IPS-11a (cell line): Measurements from ENCODE around the gene CA10.

Experiments used
- H3K4me3 ChIP-seq: one replicate; pipeline ENCODE4 v1.5.1; 2013; ENCODE audit warnings: low read depth, low read length, control low read depth

Gene CA10

DNA sequence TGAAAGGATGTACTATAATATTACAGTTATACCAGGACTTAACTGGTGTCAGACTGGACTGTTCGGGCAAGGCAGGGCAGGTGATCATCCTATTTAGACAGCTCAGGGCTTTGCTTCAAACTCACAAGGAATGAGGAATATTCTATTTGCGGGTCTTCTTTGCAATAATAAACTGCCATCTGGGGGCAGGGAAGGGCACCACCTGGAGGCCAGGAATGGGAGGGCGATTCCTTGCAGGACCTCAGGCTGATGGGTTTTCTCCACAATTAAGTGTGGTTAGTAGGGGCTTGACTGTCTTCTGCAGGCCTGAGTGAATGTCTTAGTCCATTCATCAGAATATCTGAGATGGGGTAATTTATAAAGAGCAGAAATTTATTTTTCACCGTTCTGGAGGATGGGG is 424.1 kb downstream of the CA10 start:
- no peak overlapping the region for H3K4me3 ChIP-seq

DNA sequence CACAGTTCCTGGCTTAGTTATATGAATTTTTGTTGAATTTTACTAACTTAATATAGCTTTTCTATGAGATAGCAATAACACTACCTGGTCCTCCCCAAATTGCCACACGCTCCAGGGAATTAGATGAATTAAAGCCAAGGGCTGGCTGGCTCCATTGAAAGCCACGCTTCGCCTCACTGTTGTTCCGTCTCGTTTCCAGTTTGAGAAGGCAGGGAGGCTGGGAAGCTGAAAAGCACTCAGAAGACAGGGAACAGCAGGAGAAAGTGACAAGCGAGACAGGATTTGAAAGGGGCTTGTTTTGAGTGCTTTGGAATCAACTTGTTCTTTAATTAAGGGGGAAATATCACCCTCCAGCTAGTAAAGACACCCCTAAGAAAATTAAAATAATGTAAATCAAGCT is 425.3 kb downstream of the CA10 start:
- H3K4me3 ChIP-seq, result no peak overlapping the region

DNA sequence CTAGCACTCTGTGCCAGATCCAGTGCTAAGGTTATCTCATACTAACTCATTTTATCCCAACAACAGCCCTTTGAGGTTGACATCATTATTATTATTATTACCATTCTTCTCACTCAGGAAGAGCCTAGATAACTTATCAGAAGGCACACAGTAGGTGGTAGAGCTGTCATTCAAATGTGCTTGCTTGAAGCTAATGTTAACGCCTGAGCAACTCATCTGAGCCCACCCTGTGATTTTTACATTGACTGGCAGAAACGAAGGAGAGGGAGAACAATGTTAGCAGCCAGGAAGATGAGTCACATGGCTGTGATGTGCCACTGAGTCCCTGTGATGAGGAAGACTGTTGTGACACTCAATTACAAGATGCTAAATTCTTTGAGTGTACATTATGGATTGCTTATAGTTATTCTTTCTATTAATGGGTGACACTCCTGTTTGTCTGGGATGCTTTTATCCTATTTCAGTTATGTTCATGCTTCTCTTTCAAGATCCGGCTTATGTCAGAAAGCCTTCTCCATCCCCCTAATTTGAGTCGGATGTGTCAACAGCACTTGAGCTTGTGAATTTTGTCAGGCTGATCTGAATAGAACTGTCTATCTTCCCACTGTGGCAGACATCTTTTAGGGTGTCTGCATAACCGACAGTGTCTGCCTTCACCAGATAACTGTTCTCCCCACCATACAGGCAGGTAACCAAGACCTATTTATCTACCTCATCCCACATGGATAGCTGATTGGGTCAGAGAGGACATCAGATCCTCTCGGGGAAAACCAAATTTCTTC is 426.4 kb downstream of the CA10 start:
- H3K4me3 ChIP-seq, result no peak overlapping the region

DNA sequence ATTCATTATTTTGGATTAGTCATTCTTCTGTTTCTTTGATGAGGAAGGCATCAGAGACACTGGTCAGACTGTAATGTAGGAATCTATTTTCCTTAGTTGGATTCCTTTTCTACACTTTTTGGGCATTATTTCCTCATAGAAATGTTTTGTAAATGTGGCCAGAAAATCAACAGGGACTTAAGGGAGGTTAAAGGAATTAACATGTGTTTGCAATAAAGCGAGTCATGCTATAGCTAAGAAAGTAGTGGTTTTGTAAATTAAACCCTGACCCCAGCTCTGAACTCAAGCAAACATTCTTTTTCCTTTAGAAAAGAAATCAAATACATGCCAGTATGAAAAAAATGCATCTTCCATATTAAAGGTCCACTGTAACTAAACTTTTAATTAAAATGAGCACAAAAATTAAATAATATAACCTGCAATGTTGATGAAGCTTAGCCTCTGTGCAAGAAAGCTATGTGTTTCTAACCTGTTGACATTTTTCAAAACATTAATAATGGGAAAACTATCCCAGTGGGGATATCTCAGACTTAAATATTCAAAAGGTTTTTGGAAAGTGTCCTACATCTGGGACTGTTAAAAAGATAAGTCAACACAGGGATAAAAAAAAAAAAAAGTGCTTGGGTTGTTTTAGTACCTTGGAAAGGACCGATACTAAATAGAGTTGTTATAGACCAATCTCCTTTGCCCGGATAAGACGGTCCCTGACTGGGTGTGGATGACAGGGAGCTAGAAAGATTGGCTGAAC is 428.0 kb downstream of the CA10 start:
- no peak overlapping the region for H3K4me3 ChIP-seq

DNA sequence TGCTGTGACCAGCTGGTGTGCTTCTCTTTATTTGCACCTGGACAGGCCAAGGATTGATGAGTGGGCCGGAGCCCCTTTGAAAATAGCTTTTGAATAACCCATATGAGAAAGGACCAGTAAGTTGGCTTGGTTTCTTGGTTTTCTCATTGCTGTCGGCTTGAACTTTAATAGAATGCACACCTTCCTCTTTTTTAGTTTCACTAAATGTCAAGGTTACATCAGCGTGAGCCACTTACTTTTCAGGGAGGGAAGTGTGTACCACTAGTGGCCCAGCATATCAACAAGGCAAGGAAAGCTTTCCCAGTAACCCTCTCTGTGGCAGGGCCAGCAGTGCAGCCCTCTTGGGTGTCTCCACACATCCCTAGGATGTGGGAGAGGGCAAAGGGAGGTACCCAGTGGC is 433.3 kb downstream of the CA10 start:
- H3K4me3 ChIP-seq, result no peak overlapping the region

DNA sequence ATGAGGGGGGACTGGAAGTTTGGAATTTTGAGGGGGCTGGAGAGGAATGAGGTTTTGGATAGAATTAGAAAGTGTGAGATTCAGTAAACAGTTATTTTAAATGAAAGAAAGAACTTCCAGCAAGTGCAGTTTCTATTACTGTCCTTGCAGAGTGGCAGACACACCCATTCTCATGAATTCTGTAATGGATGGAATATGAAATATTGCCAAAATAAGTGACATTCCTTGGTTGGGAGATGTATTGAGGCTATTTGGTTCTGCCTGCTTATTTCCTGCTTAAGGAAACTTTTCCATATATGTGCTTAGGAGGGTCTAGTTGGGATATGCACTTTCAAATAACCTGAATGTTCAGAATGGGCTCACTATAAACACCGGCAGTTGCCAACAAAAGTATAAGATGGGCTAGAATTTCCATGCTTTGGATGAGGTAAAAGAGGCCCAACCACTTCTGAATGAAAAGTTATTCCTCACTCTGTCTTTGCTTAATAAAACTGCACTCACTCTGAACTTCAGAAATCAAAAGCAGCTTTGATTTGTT is 434.4 kb downstream of the CA10 start:
- H3K4me3 ChIP-seq, result no peak overlapping the region

DNA sequence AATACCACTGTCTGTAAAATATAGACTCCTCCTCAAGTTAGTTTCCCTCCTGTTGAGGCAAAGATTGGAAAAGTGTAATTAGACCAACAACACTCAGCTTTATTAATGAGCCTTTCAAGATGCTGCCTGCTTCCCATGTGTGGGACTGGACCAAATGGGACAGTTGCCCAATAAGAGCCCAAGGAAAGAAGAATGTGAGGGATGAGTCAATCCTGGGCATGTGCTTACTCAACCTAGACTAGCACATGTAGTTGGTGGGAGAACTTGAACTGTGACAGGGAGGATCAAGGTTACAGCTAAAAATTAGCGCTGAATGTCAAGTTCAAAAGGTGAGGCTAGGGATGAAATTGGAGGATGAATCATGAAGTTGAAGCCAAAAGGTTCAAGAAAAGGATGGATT is 435.5 kb downstream of the CA10 start:
- no peak overlapping the region for H3K4me3 ChIP-seq

DNA sequence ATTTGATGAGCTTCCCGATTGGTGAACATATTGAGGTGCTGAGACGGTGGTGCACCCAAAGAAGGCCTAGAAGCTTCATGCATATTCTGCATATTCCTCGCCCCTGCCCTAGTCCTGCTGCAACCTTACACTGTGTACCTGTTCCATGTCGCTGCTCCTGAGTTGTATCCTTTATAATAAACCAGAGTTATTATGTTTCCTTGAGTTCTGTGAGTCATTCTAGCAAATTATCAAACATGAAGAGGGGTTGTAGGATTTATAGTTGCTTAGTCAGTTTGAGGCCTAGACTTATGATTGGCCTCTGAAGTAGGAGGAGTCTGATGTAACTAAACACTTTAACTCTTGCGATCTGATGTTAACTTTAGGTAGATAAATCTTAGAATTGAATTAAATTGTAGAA is 436.8 kb downstream of the CA10 start:
- no peak overlapping the region for H3K4me3 ChIP-seq

DNA sequence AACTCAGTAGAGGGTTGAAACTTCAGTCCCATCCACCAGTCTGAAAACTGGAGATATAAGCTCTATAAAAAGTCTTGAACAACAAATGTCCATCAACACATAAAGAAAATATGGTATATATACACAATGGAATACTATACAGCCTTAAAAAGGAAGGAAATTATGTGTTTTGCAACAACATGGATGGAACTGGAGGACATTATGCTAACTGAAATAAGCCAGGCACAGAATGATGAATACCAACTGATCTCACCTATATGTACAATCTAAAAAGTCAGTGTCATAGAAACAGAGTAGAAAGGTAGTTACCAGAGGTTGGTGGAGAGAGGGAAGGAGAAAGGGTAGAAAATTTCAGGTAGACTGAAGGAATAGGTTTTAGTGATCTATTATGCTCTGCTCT is 438.1 kb downstream of the CA10 start:
- no peak overlapping the region for H3K4me3 ChIP-seq

DNA sequence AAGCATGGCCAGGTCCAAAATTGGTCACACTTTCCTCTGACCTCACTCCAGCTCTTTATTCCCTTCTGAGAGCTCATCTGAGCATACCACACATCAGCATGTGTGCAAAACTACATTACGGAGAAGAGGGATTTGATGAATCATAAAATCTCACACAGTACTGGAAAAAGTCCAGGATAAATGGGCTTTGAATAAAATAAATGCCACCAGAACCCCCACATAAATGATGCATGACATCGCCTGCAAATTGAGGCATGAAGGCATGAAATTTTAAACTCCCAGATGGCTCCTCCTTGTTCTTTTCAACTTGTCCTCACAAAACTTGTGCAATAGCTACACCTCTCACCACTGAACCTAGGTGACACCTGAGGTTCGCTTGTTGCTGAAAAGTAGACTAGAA is 439.5 kb downstream of the CA10 start:
- no peak overlapping the region for H3K4me3 ChIP-seq

DNA sequence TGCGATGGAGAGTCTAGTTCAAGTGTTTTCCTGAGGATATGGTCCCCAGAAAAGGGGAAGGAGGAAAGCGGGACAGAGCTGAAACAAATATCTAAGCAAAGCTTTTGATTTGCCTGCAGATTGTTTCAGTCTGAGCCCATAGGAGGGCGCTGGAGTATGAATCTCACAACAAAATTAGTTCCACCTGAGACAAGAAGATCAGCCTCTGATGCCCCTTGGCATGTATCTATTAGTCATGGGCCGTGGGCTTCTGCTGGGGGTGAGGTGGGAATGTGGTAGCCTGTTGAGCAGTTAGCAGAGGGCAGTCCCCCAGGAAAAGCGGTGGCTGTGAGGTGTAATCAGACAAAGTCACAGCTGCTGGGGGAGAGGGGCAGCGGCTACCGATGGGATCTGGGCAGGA is 446.9 kb downstream of the CA10 start:
- no peak overlapping the region for H3K4me3 ChIP-seq

DNA sequence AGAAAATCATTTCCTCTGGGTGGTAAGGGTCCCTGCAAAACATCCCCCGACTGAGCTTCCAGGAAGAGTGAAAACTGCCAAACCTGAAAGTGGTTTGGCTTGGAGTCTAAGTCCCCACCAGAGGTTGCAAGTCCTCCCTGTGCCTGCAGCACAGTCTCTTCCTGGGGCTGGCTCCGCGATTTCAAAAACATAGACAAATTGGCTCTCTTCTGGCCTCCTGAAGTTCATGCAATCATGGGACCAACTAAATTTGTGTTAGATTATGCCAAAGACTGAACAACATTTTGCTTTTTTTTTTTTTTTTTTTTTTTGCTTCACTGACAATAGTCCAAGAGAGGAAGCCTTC is 447.9 kb downstream of the CA10 start:
- no peak overlapping the region for H3K4me3 ChIP-seq

DNA sequence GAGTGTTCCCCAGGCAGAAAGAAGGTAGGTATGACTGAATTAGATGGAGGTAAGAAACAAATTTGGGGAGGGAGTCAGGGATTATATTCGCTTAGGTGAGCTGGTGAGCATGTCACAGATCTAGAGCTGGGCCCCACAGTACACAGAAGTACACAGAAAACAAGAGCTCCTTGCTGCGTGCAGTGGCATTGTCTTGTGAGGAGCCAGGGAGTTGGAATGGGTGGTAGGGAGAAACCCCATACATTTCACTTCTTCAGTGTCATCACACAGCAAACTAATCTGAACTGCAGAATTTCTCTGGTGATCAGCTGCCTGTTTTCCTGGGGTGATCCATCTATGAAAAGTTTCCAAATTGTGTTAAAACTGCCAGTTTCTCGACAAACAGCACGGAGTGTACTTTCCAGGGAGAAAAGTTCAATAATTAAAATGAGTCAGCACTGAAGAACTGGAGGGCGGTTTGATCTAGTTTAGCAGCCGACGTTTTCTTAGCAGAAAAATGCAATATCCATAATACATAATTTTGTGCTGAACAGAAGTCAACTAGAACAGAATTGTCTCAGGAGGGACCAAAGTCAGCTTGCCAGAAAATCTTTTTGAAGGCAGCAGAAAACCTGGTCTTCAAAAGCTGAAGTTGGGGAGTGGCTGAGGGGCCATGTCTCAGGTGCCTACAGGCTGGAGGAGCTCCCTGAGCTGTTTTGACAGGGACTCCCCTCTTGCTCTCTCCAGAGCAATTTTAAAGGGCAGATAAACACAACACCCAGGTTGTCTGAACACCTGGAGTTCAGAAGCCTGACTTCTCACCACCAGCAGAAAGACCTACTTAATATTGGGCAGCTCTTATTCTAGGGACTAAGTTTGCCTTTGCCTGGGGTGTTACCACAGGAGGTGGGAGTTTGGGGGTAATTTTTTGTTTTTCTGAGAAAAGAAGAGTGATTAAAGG is 448.6 kb downstream of the CA10 start:
- H3K4me3 ChIP-seq, result no peak overlapping the region

DNA sequence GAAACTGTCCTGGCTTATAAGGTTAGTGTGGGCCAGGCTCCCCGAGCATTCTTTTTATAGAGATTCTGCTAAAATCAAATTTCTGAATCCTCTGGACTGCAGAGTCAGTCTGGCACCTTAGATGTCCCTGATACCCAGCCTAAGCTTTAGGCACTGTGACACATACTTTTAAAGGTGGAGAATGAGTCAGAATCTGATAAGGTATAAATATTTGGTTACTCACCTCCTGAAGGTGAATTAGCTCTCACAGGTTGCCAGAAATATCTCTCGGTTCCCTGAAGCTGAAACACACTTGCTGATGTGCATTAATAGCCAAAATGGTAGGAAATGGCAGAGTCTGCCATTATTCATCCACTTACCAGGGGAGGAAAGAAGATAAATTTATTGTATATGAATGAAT is 451.3 kb downstream of the CA10 start:
- H3K4me3 ChIP-seq, result no peak overlapping the region

DNA sequence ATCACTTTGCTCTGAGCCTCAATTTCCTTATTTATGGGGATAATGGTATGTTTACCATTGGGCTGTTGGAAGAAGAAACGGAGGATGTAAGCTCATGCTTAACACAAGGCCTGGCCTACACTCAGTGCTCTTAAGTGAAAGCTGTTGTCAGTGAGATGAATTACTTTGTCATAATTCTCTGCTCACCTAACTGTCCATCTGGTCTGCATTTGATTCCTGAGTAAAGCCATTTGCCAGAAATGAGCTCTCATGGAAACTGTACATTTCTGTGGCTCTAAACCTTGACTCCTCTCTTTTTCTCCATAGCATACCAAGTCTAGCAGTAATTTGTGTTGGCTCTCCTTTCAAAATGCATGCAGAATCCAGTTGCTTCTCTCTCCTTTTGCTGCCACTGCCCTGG is 452.4 kb downstream of the CA10 start:
- H3K4me3 ChIP-seq, result no peak overlapping the region

DNA sequence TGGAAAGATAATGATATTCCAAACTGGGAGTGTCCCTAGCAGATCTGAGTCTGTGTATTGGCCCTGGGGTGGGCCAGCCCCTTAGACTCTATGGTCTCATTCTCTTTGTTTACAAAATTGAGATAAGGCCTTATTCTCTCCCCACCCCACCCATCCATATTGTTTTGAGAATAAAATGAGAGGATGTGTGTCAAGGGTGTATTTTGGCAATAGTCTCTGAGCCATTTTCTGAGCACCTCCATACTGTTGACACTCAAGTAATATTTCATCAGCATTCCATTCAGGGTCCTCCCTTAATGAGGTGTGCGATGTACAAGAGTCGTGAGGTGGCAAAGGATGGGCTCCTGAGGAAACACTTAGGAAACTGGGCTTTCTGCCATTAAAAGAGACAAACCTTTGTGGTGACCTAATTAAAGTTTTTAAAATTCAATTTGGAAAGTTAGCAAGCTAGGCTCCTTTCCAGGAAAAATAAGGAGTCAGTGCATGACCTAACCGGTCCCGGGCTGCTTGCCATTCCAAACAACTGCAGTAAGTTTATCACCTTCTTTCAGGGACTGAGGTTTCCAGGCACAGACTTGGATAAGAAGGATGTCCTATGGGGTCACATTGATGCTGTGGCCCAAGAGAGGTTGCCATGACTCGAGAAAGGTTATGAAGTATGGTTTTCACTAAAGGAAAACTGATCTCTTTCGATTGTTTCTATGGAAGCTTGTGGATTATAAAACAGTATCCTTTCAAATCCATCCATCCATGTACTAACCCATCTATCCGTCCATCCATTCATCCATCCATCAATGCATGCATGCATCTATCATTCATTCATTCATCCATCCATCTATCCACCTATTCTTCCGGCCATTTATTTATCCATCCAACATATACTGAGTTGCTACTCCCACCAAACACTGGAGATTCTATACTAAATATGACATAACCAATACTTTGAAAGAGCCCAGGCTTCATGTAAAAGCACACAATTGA is 454.9 kb downstream of the CA10 start:
- H3K4me3 ChIP-seq, result no peak overlapping the region

DNA sequence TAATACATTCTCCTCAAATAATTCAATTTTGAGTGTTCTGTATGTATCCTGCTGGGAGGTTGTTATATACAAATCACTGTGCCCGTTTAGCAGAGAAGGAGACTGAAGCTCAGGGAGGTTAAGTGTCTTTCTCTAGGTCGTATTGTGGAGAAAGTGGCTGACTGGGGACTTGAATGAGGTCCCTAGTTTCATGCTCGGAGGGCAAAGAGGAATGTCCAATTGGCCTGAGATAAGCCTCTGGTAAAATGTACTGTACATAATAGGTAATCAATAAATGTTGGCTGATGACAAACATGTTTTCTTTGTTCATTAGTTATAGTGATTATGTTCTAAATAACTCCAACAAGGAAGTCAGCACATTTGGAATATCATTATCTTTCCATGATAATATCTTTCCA is 455.6 kb downstream of the CA10 start:
- no peak overlapping the region for H3K4me3 ChIP-seq

DNA sequence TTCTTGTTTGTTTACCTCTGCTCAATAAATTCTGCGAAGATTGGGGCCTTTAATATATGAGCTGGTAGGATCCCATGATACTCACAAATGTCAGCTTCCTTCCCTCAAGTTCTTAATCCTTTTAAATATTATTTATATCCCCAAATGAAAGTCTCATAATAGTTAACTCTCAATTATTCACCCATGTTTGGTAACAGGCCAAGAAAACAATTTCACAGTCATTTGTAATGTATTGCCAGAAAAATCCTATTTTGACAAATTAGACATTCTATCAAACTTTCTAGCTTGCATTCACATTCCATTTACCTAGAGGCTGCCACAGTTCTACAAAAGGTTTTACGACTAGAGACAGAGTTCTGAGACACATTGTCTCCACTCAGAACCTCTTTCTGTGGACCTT is 457.0 kb downstream of the CA10 start:
- no peak overlapping the region for H3K4me3 ChIP-seq

DNA sequence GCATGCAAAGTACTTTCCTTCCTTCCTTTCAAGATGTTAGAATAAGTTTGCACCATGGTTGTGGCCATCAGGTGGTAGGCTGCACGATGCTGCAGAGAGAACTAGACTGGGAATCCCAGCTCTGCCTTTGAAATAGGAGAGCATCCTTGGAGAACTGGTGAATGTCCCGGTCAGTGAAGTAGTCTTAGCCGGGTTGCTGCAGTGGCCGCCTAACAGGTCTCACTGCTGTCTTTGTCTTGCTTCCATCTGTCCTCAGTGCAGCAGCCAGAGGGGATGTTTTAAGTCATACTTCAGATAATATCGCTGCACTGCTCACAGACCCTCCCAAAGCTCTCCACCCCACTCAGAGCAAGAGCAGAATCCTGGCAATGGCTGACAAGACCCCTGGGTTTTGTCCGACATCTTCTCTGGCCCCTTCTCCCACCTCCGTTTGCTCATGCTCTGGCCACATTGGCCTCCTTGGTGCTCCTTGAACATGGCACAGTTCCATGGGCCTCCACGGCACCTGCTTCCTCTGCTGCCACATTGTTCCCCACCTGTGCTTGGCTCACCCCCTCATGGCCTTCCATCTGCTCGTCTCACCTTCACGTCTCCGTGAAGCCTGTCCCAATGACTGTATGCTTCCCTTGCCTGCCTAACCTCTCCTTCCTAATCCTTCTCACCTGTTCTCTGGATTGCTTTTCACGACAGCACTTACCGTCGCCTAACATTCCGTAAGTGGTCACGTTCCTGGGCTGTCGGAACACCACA is 458.3 kb downstream of the CA10 start:
- no peak overlapping the region for H3K4me3 ChIP-seq
